HG02852 (cell line): Measurements from ENCODE around the gene UBTD1.
"Not testable (repeated sequence)": the region's sequence is repeated elsewhere in the genome, so short reads cannot be mapped to it uniquely, and the experiment has no call there.

ENCODE experiments used
- ATAC-seq: cut with Tn5 transposase; IDR thresholded peaks from one replicate; pipeline ENCODE4 v1.9.1; 2021; ENCODE audit warnings: mild to moderate bottlenecking, moderate library complexity; ENCODE audit not compliant: unreplicated experiment

UBTD1 gene

DNA sequence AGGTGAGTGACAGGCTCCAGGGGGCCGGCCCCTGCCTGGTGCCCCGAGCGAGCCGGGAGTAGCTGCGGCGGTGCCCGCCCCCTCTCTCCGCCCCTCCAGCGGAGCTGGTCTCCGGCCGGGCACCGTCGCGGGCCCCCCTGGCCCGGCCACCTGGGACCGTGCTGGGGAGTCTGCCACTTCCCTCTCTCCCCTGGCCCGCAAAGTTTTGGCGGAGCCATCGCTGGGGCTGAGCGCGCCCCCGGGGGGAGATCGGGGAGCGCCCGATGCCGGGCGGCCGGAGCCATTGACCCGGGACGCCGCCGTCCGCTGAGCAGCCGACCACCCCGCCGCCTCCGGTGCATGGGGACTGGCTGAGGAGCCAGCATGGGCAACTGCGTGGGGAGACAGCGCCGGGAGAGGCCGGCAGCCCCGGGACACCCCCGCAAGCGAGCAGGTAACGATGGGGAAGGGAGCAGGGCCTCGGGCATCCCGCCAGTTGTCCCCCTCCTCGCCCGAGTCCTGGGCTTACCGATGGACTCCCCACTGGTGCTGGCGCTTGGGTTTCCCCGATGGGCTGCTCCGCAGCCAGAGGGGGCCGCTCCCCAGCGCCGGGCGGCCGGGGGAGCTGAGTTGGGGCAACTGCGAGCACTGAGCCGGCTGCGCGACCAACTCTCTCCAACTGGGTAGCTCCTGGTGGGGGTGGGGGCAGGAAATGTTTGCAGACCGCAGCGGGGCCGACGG is at the start of gene UBTD1:
Gene UBTD1 (plus strand): TSS at position 84 of the 720 bp plus-strand sequence. CDS start 280 bp downstream, at position 364.
- ATAC-seq: peak; percentile 0

DNA sequence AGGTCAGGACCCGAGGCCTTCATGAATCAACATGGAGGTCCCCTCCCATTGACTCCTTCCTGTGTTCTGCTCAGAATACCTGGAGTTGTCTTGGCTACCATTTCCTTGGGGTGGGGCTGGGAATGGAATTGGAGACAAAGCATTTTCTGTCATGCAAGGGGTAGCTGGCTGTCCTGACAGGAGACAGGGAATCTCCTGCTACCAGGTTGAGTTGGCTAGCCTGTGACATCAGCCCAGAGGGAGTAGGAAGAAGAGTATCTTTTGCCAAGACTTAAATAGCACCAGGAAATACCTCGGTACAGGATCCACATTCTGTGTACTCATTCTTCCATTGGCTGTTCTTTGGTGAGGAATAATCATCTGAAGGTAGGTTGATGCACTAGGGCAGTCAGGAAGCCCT is 47.9 kb upstream of the UBTD1 start:
- no peak for ATAC-seq

GRCh38 chr10:97451605-97452004 is 47.1 kb upstream of the UBTD1 start:
- ATAC-seq: no peak

- ATAC-seq: no peak
These were observed 46.4 kb upstream of the UBTD1 start for GRCh38 chr10:97452352-97452751.

DNA sequence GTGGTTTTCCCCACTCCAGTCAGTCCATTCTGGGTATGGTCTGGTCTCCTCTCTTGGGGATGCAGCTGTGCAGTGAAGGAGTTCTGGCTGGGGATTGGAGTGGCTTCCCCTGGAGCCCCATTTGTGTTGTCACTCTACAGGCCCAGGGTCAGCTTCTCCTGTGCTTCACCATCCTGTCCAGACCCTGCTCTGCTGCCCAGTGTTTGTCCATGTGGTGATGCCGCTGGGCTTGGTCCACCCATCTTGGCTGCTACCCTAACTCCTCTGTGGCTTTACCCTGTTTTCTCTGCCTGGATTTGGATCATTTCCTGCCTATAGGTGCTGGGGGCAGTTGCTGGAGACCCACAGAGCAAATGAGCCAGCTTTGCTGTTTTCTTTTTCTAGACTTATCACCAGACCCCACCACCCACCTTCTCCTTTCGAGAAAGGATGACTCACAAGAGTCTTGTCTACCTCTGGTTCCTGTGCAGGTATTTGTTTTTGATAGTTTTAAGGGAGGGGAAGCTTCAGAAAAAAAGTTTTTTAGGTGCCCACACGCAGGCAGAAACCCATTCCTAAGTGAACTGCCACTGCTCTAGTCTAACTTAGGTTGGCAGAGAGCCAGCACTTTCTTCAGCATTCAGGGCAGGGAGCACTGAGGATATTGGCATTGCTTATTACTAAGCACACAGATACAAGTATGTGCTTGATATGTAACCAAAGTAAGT is 44.2 kb upstream of the UBTD1 start:
- ATAC-seq: no peak

- no peak for ATAC-seq
These were observed 42.6 kb upstream of the UBTD1 start for GRCh38 chr10:97456034-97456685.

- ATAC-seq: no peak
These were observed 42.0 kb upstream of the UBTD1 start for GRCh38 chr10:97456686-97457065.

DNA sequence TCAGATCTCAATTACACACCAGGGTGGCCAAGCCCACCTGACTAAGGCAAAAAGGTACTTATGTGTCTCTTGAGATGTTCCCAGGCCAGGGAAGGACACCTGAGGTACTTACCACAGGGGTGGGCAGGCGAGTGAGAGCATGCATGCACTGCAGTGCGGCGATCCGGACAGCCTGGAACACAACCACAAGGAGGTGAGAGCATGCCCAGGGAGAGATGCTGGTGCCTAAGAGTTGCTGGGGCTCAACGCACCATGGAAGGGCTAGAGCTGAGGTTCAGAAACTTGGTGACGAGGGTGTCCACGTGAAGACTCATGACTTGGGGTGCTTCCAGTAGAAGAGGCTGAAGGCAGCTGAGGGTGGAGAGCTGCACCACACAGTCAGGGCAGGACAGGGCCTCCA is 39.6 kb upstream of the UBTD1 start:
- no peak for ATAC-seq

- ATAC-seq: no peak
These were observed 38.8 kb upstream of the UBTD1 start for GRCh38 chr10:97459933-97460332.

DNA sequence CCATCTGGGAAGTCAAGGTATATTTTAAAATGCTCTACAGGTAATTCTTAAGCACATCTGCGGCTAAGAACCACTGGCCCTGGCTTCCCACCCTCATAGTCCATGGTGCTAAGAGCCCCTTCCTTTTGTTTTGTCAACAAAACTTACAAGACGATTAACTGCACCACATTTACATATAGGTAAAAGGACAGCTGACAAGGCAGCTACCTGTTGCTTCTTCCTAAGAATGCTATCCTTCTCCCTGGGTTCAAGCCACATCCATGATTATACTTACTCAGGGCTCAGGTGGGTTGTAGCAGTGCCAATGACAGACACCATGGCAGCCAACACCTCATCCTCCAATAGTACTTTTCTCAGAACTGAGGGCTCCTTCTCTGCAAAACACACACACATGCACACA is 36.4 kb upstream of the UBTD1 start:
- ATAC-seq: no peak

DNA sequence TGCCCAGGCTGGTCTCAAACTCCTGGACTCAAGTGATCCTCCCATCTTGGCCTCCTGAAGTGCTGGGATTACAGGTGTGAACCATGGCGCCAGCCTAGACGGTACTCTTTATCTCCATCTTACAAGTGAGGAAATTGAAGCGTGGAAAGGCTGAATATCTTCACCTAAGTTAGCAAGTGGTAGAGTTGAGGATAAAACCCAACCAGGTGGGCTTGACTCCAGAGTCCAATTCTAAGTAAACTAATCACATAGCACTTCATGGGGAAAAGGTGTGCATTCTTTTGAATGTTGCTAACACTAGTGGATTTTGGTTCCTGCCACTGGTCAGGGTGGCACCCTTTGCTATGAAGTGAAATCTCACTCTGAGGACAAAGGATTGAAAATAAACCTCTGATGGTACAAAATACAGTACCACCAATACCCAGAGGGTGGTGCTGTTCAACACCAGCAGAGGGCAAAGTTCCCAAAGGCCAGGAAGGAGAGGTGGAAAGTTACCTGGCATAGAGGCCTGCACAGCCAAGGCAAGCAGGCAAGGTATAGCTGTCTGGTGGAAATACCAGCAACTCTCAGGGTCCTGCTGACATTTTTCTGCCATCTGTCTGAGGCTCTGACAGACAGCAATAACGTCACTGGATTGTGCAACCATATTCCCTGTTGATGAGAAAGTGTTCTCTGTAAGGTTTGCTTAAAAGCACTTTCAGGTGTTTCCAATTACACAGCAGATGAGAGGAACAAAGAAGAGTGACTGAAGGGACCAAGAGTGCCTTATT is 35.2 kb upstream of the UBTD1 start:
- ATAC-seq: no peak

- no peak for ATAC-seq
These were observed 34.5 kb upstream of the UBTD1 start for GRCh38 chr10:97464226-97464625.

DNA sequence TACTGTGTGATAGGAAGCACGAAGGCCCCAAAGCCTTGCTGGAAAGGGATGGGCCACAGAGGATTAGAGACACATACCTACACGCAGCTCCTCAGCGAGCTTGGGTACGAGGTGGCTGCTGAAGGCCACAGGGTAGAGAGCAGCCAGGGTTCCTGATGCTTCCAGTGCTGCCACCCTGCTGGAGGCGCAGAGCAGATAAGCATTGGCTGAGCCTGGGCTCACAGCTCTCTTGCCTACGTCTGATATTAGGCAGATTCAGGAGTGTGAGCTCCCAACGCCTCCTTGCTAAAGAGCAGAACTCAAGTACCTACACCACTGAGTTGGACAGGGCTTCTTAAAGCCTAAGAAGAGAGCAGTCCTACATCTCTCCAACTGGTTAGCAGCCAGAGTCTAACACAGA is 32.7 kb upstream of the UBTD1 start:
- no peak for ATAC-seq

- ATAC-seq: no peak
These were observed 32.0 kb upstream of the UBTD1 start for GRCh38 chr10:97466755-97467154.

DNA sequence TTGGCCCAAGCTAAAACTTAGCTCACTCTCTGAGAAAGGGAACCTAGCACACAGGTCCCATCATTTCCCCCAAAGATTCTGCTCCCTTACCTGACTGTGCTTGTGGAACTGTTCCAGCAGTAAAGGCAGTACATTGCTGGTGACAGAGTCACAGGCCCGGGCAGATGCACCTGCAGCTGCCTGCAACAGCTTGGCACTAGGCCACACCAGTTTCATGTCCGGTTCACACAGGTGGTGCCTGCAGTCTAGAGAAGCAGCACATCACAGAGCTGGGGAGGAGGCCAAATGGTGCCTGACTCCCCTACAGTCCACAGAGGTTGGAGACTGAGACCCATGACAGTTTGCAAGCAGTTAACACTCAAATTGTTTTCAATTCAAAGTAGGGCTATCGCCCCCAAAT is 30.6 kb upstream of the UBTD1 start:
- ATAC-seq: no peak

GRCh38 chr10:97468781-97469180 is 29.9 kb upstream of the UBTD1 start:
- not testable (repeated sequence) for ATAC-seq

DNA sequence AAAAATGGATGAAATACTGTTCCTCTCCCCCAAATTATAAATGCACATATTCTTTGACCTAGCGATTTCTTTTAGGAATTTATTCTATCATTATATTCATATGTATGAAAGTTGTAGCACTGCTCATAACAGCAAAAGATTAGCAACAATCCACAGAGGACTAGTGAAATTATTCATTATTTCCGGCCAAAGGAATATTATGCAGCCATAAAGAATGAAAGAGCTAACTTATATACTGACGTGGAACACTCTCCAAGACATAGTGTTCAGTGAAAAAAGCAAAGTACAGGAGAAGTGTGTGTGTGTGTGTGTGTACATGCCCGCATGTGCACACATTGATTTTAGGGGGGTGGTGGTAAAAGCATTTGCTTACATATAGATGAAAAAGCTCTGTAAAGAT is 23.8 kb upstream of the UBTD1 start:
- no peak for ATAC-seq

- ATAC-seq: no peak
These were observed 22.7 kb upstream of the UBTD1 start for GRCh38 chr10:97475936-97476594.

DNA sequence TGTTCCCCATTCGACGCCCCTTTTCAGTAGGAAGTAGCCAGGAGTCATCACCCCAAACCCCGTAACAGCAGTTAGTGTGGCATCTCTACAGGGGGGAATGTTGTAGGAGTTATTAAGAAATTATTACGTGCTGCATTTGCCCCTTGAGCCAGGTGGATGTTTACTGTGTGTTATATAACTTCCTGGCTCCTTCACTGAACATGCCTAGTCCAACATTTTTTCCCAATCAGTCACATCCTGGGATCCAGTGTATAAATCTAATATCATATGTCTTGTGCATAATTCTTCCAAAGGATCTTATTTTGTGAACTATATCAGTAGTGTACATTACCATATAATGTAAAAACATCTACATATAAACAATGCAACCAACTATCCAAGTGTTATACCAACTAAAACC is 19.3 kb upstream of the UBTD1 start:
- not testable (repeated sequence) for ATAC-seq

- no peak for ATAC-seq
These were observed 18.8 kb upstream of the UBTD1 start for GRCh38 chr10:97479939-97480338.

DNA sequence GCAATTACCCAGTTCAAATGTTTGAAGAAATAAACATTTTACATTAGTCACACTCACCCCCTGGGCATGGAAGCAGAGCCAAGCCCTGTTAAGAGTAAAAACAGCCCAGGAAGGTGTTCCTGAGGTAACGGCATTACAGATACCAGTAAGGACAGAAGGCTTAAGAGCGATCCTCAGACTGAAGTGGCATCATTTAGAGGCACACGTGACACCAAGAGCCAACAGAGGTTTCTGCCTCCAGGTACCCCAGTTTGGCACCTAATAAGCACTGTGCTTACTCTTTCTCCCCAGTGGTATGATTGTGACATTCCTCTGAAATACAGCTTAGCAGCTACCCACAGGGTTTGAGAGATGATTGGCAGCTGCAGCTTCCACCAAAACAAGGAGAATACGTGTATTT is 17.7 kb upstream of the UBTD1 start:
- ATAC-seq: no peak
